Sciatic nerve (tissue), 2 donors: ENCODE results near the gene KRTAP6-3. TPM values are rescaled to one million over a fixed set of nuclear protein-coding genes. Genes with fewer than 3 reads are reported as not detected.

Experiments used
- ATAC-seq: fragments of 200-7000 bp; cut with Tn5 transposase; one replicate; pipeline ENCODE4 v1.9.1; 2020; ENCODE audit warnings: mild to moderate bottlenecking, moderate library complexity
- DNase-seq: peaks from one replicate; pipeline ENCODE4 v3.0.0-alpha.2; 2020; ENCODE audit warnings: low spot score
- intact Hi-C: fragments of 100-400 bp; cut with DNase I; formaldehyde crosslinking; loops from one replicate; pipeline ENCODE4 v1.14.2; 2022
- total RNA-seq: library from RNA; stranded (reverse); fragmentation: NEBNext Ultra II Directional; extraction: Animal tissue kit (Norgen Biotek cat#: 25700); gene quantifications from one replicate; pipeline ENCODE4 v1.2.1, GENCODE V29; 2021
- donor health status: DM: no; HTN: no; CAD: no.
- donor health status: DM: no; HTN: no; CAD: no.

The KRTAP6-3 gene
- total RNA-seq, result not detected

- intact Hi-C loops, result no loop called here
- ATAC-seq (no peak), DNase-seq (no peak)
Measured at GRCh38 chr21:30592140-30592539, at the start of gene KRTAP6-3. Gene KRTAP6-3 (plus strand): TSS chr21:30592440. CDS start chr21:30592446, 6 bp downstream.

- intact Hi-C loops, result no loop called here
- no peak for ATAC-seq
- DNase-seq, result no peak
Measured at GRCh38 chr21:30552782-30553181, 39.5 kb upstream of the KRTAP6-3 start.

- intact Hi-C loops, result no loop called here
- ATAC-seq, result no peak
- no peak for DNase-seq
Measured at GRCh38 chr21:30555095-30555494, 37.1 kb upstream of the KRTAP6-3 start.

- intact Hi-C loops, result no loop called here
- ATAC-seq, result no peak
- DNase-seq, result no peak
Measured at GRCh38 chr21:30561264-30561895, 30.9 kb upstream of the KRTAP6-3 start, which contains the start of gene KRTAP19-7. Gene KRTAP19-7 (minus strand): TSS chr21:30561314. CDS start chr21:30561289, 25 bp downstream.

GRCh38 chr21:30561957-30562356 is 30.3 kb upstream of the KRTAP6-3 start:
- intact Hi-C loops, result no loop called here
- ATAC-seq (no peak), DNase-seq (no peak)

- ATAC-seq (no peak), DNase-seq (no peak)
- intact Hi-C loops, result no loop called here
Measured at GRCh38 chr21:30563072-30563471, 29.2 kb upstream of the KRTAP6-3 start.

GRCh38 chr21:30563630-30564029 is 28.6 kb upstream of the KRTAP6-3 start:
- intact Hi-C loops, result no loop called here
- no peak for DNase-seq
- ATAC-seq, result no peak

- DNase-seq (no peak), ATAC-seq (no peak)
- intact Hi-C loops, result no loop called here
Measured at GRCh38 chr21:30567617-30568016, 24.6 kb upstream of the KRTAP6-3 start.

- ATAC-seq (no peak), DNase-seq (no peak)
- intact Hi-C loops, result no loop called here
Measured at GRCh38 chr21:30577766-30578165, 14.5 kb upstream of the KRTAP6-3 start.

- intact Hi-C loops, result no loop called here
- ATAC-seq, result no peak
- DNase-seq, result no peak
Measured at GRCh38 chr21:30579346-30579745, 12.9 kb upstream of the KRTAP6-3 start.

- intact Hi-C loops, result no loop called here
- DNase-seq (no peak), ATAC-seq (no peak)
Measured at GRCh38 chr21:30580132-30580531, 12.1 kb upstream of the KRTAP6-3 start.

GRCh38 chr21:30582870-30583269 is 9.4 kb upstream of the KRTAP6-3 start:
- DNase-seq, result no peak

GRCh38 chr21:30590297-30590696 is 1.9 kb upstream of the KRTAP6-3 start, which contains the start of gene KRTAP22-2:
Gene KRTAP22-2 (minus strand): TSS chr21:30590397.
- DNase-seq (no peak), ATAC-seq (no peak)
- intact Hi-C loops, result no loop called here

More at GRCh38 chr21:30582870-30583269, 9.4 kb upstream of the KRTAP6-3 start:
- ATAC-seq, result no peak
- intact Hi-C loops, result no loop called here

- no peak for ATAC-seq
- intact Hi-C loops, result no loop called here
Measured at GRCh38 chr21:30598802-30599201, 6.6 kb downstream of the KRTAP6-3 start, which contains the start of gene KRTAP6-2. Gene KRTAP6-2 (minus strand): TSS chr21:30598902. CDS start chr21:30598874, 28 bp downstream.

GRCh38 chr21:30600787-30601186 is 8.5 kb downstream of the KRTAP6-3 start, which contains the start of gene KRTAP22-1:
Gene KRTAP22-1 (plus strand): TSS chr21:30601087.
- no peak for DNase-seq
- ATAC-seq, result no peak
- intact Hi-C loops, result no loop called here

More at GRCh38 chr21:30598802-30599201, 6.6 kb downstream of the KRTAP6-3 start, which contains the start of gene KRTAP6-2:
- no peak for DNase-seq

GRCh38 chr21:30605968-30606367 is 13.7 kb downstream of the KRTAP6-3 start:
- DNase-seq, result no peak
- ATAC-seq, result no peak
- intact Hi-C loops, result no loop called here

- intact Hi-C loops, result no loop called here
- no peak for ATAC-seq
- no peak for DNase-seq
Measured at GRCh38 chr21:30612132-30612531, 19.9 kb downstream of the KRTAP6-3 start.

- intact Hi-C loops, result no loop called here
- ATAC-seq (no peak), DNase-seq (no peak)
Measured at GRCh38 chr21:30613836-30614235, 21.6 kb downstream of the KRTAP6-3 start, which contains the start of gene KRTAP6-1. Gene KRTAP6-1 (minus strand): TSS chr21:30613930. CDS start chr21:30613904, 26 bp downstream.

- intact Hi-C loops, result no loop called here
- no peak for DNase-seq
- no peak for ATAC-seq
Measured at GRCh38 chr21:30615199-30615598, 23.0 kb downstream of the KRTAP6-3 start.

- ATAC-seq, result no peak
- DNase-seq, result no peak
- intact Hi-C loops, result no loop called here
Measured at GRCh38 chr21:30616125-30616524, 23.9 kb downstream of the KRTAP6-3 start, which contains the start of gene KRTAP20-1. Gene KRTAP20-1 (plus strand): TSS chr21:30616425. CDS start chr21:30616455, 30 bp downstream.

- DNase-seq, result no peak
- ATAC-seq, result no peak
- intact Hi-C loops, result no loop called here
Measured at GRCh38 chr21:30620080-30620479, 27.8 kb downstream of the KRTAP6-3 start.
